ENCODE measurements around the gene ZNF576.
"Not testable (repeated sequence)": the region's sequence is repeated elsewhere in the genome, so short reads cannot be mapped to it uniquely, and the experiment has no call there.

ZNF576 gene

GRCh38 chr19:43634506-43634871 lies 38.1 kb downstream of the ZNF576 start:
- H4K20me1 ChIP-seq (ENCODE audit: insufficient read depth), result no peaks in the 10 kb centered on the region
- no peaks in the 10 kb centered on the region for H3K36me3 ChIP-seq (ENCODE audit: insufficient read depth)
- no peaks in the 10 kb centered on the region for H3K4me1 ChIP-seq (ENCODE audit: low read depth, poor library complexity, severe bottlenecking)
- peaks cover 28% of the 10 kb centered on the region for H3K27me3 ChIP-seq (ENCODE audit: insufficient read depth, low read depth)
- no peak overlapping the region for H3K4me3 ChIP-seq (IDR thresholded peaks at IDR 0.05; ENCODE audit: insufficient read depth, low read depth, low read length)
- H3K79me2 ChIP-seq (ENCODE audit: insufficient read depth, low read depth), result no peaks in the 10 kb centered on the region
- H3K4me2 ChIP-seq, result no peak overlapping the region
- TF ChIP-seq, protein P1, sequence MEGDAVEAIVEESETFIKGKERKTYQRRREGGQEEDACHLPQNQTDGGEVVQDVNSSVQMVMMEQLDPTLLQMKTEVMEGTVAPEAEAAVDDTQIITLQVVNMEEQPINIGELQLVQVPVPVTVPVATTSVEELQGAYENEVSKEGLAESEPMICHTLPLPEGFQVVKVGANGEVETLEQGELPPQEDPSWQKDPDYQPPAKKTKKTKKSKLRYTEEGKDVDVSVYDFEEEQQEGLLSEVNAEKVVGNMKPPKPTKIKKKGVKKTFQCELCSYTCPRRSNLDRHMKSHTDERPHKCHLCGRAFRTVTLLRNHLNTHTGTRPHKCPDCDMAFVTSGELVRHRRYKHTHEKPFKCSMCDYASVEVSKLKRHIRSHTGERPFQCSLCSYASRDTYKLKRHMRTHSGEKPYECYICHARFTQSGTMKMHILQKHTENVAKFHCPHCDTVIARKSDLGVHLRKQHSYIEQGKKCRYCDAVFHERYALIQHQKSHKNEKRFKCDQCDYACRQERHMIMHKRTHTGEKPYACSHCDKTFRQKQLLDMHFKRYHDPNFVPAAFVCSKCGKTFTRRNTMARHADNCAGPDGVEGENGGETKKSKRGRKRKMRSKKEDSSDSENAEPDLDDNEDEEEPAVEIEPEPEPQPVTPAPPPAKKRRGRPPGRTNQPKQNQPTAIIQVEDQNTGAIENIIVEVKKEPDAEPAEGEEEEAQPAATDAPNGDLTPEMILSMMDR (conservative IDR thresholded peaks at IDR 0.05; ENCODE audit: low read depth, low read length), result no peak
- no peak overlapping the region for H2AFZ ChIP-seq (ENCODE audit: low read depth)
- no peak overlapping the region for H3K9ac ChIP-seq
- H3K27ac ChIP-seq, result no peak overlapping the region

DNA sequence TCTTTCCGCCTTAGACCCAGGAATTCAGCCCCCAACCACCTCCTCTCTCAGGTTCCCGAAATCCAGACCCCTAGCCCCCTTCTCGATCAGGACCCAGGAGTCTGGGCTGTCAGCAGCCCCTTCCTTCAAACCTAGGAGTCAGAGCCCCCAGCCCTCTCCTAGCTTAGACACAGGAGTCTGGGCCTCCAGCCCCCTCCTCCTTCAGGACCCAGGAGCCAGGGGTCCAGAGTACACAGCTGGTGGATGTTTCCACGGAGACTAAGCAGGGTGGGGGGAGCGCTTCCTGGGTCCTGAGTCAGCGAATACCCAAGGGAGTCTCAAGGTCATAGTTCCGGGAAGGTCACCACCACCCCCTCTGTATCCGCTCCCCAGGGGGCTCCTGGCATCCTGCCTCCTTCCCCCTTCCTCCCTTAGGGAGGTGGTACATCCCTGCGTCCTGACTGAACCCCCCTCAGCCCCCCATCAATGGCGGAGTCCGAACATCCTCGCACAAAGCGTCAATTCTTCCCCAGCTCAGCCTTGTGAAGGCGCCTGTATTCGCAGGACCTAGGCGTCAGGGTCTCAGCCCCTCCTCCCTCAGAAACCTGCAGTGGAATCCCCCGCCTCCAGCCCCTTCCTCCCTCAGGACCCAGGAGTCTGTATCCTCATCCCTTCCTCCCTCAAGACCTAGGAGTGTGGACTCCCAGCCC lies 38.6 kb downstream of the ZNF576 start:
- Histone ChIP-seq H4K20me1 (ENCODE audit: insufficient read depth) (no peaks in the 10 kb centered on the region), H3K4me2 (no peak overlapping the region), H3K36me3 (ENCODE audit: insufficient read depth) (no peaks in the 10 kb centered on the region), H2AFZ (ENCODE audit: low read depth) (no peak overlapping the region), H3K4me3 (IDR thresholded peaks at IDR 0.05; ENCODE audit: insufficient read depth, low read depth, low read length) (no peak overlapping the region), H3K27me3 (ENCODE audit: insufficient read depth, low read depth) (peaks cover 28% of the 10 kb centered on the region), H3K9ac (no peak overlapping the region), H3K79me2 (ENCODE audit: insufficient read depth, low read depth) (no peaks in the 10 kb centered on the region), H3K27ac (no peak overlapping the region), H3K4me1 (ENCODE audit: low read depth, poor library complexity, severe bottlenecking) (no peaks in the 10 kb centered on the region)
- TF ChIP-seq, protein P1 (conservative IDR thresholded peaks at IDR 0.05; ENCODE audit: low read depth, low read length), result no peak

DNA sequence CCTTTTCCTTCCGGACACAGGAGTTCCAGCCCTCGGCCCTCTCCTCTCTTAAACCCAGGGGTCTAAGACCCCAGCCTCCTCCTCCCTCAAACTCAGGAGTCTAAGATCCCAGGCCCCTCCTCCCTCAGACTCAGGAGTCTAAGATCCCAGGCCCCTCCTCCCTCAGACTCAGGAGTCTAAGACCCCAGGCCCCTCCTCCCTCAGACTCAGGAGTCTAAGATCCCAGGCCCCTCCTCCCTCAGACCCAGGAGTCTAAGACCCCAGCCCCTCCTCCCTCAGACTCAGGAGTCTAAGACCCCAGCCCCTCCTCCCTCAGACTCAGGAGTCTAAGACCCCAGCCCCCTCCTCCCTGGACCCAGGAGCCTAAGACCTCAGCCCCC lies 39.2 kb downstream of the ZNF576 start:
- not testable (repeated sequence) for H4K20me1 ChIP-seq (ENCODE audit: insufficient read depth); H3K79me2 ChIP-seq (ENCODE audit: insufficient read depth, low read depth); H3K27ac ChIP-seq; H2AFZ ChIP-seq (ENCODE audit: low read depth); H3K4me1 ChIP-seq (ENCODE audit: low read depth, poor library complexity, severe bottlenecking); H3K4me3 ChIP-seq (IDR thresholded peaks at IDR 0.05; ENCODE audit: insufficient read depth, low read depth, low read length); H3K36me3 ChIP-seq (ENCODE audit: insufficient read depth); H3K9ac ChIP-seq; H3K4me2 ChIP-seq
- peaks cover 29% of the 10 kb centered on the region for H3K27me3 ChIP-seq (ENCODE audit: insufficient read depth, low read depth)

GRCh38 chr19:43636121-43636683 lies 39.8 kb downstream of the ZNF576 start:
- Histone ChIP-seq H3K9ac (no peak overlapping the region), H3K79me2 (ENCODE audit: insufficient read depth, low read depth) (no peaks in the 10 kb centered on the region), H3K27ac (no peak overlapping the region), H3K27me3 (ENCODE audit: insufficient read depth, low read depth) (peaks cover 29% of the 10 kb centered on the region), H2AFZ (ENCODE audit: low read depth) (no peak overlapping the region), H3K4me1 (ENCODE audit: low read depth, poor library complexity, severe bottlenecking) (no peaks in the 10 kb centered on the region), H4K20me1 (ENCODE audit: insufficient read depth) (no peaks in the 10 kb centered on the region), H3K4me3 (IDR thresholded peaks at IDR 0.05; ENCODE audit: insufficient read depth, low read depth, low read length) (no peak overlapping the region), H3K4me2 (no peak overlapping the region), H3K36me3 (ENCODE audit: insufficient read depth) (no peaks in the 10 kb centered on the region)
- TF ChIP-seq, protein P1 (conservative IDR thresholded peaks at IDR 0.05; ENCODE audit: low read depth, low read length), result no peak
